HG03139 (cell line): ENCODE results near the gene C12orf42.
"Not testable (repeated sequence)": the region's sequence is repeated elsewhere in the genome, so short reads cannot be mapped to it uniquely, and the experiment has no call there.

Experiments used
- ATAC-seq: cut with Tn5 transposase; IDR thresholded peaks from one replicate; pipeline ENCODE4 v1.9.1; 2021; ENCODE audit not compliant: unreplicated experiment

C12orf42 gene

GRCh38 chr12:103425674-103426073 is 70.1 kb downstream of the C12orf42 start:
- ATAC-seq: not testable (repeated sequence)

DNA sequence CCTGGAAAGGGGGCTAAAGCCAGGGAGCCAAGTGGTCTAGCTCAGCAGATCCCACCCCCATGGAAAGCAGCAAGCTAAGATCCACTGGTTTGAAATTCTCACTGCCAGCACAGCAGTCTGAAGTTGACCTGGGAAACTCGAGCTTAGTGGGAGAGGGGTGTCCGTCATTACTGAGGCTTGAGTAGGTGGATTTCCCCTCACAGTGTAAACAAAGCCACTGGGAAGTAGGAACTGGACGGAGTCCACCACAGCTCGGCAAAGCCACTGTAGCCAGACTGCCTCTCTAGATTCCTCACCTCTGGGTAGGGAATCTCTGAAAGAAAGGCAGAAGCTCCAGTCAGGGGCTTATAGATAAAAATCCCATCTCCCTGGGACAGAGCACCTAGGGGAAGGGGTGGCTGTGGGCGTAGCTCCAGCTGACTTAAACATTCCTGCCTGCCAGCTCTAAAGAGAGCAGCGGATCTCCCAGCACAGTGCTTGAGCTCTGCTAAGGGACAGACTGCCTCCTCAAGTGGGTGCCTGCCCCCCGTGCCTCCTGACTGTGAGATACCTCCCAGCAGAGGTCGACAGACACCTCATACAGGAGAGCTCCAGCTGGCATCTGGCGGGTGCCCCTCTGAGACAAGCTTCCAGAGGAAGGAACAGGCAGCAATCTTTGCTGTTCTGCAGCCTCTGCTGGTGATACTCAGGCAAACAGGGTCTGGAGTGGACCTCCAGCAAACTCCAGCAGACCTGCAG is 70.8 kb downstream of the C12orf42 start:
- not testable (repeated sequence) for ATAC-seq

DNA sequence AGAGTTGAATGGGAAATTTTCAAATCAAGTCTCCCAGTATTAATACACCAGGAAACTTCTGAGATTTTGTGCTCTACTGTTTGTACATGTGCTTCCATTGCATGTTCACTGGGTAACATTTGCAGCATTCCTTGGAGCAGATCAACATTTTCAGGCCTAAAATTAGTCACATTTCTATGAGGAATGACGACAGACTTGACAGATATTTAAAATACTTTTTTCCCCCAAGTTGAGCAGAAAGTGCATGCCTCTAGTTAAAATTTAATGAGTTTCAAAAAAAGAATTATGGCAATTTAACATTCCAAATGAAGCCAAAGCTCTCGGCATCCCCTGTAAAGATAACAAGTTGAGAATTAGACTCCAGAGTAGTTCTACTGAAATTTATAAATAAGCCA is 72.3 kb downstream of the C12orf42 start:
- no peak for ATAC-seq

DNA sequence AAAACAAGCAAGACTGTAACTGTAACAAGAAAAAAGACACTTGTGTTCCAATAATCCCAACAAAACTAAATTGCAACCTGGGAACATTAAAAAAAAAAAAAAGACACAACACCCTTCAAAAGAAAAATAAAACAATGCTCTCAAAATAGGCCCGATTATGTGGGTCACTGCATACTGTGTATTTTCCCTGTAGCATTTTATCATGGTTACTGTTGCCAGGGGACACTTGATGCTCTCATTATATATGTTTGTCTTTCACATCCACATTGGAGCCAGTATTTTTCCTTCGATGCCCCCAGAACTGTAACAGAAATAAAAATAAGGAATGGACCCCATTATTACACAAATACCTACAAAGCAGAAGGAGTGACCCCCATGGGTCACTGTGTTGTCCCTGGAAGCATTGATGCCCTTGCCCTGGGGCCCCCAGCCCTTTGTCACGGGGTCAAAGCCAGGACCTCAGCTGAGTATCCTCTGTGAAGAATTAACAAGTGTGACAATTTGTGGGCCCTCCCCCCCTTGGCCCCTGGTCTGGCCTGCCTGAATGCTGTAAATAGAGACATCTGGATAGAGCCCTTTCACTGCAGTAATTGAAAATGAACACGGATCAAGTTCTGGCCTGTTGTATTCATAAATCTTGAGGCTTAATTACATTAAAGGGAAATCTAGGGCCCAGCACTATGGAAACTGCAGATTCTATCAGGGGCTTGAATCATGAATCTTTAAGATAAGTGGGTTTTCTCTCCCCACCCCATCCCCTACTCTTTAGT is 72.8 kb downstream of the C12orf42 start:
- ATAC-seq: no peak

GRCh38 chr12:103422328-103422727 is 73.4 kb downstream of the C12orf42 start:
- ATAC-seq: no peak

DNA sequence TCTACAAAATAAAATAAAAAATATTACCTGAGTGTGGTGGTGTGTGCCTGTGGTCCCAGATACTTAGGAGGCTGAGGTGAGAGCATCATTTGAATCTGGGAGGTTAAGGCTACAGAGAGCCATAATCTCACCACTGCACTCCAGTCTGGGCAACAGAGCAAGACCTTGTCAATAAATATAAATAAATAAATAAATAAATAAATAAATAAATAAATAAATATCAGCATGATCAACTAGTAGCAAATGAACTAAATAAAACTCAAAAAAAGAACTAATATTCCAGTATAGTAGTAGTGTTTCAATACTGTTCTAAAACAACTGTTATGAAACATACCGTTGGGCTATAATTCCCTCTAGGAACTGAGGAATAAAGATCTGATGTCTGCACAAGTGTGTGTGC is 74.4 kb downstream of the C12orf42 start:
- ATAC-seq: no peak

DNA sequence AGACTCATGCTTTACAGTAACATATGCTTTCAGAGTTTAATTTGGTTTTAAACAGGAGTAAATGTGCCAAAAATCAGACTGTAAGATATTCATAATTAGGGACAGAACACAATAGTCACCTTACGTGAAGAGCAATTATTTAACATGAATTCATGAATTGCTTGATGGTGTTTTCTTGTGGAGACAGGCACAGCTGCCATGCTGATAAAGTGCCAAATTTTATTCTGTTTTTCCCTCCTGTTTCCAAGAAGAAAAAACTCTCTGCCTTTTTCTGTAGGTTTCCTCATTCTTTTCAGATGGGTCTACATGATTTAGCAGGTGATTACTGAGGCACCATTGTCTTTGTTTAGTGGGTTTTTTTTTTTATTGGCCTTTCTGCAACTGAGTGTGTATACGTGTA is 80.1 kb downstream of the C12orf42 start:
- no peak for ATAC-seq

DNA sequence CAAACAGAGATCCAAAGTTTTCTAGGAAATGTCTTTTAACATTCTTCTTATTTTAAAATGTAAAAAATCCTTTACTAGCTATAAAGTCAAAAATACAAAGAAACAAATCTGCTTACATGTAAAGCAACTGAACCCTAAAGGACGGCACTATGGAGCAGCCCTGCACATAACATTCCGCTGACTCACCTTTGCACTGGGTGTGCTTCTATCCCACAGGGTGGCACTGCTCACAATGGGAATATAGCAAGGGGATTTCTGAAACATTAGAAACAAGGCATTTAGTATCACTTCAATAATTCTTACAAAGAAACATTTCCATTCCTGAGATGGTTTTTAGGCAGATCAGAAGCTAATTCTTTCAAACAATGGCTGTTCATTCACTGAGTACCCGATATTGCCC is 94.3 kb downstream of the C12orf42 start:
- ATAC-seq: no peak

DNA sequence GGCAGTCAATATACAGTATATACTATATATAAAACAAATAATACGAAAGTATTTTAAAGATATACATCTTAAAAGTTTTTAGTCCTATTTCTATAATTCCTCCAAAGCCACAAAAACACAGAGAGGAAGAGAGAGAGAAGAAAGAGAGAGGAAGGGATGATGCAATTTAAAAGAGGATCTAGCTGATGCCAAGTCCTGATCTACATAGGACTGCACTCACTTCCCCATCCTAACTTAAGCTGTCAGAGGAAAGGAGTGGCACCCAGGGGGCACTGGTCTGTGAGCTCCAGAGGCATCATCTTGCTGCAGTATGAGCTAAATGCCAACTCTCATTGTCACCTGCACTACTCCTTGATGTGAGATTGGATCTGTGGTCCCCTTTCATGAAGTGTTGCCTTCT is 95.8 kb downstream of the C12orf42 start:
- ATAC-seq: no peak

DNA sequence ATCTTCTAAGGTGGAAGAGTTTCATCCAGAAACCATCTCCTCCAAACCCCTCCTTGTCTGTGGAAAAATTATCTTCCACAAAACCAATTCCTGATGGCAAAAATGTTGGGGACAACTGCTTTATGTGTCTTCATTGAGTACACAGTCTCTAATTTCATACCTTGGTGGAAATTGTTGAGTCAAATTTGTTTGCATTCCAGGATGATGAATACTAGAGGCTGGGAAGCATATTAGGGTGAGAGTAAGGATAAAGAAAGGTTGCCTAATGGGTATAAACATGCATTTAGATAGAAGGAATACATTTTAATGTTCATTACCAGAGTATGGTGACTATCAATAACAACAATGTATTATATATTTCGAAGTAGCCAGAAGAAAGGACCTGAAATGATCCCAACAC is 98.2 kb downstream of the C12orf42 start:
- ATAC-seq: no peak

DNA sequence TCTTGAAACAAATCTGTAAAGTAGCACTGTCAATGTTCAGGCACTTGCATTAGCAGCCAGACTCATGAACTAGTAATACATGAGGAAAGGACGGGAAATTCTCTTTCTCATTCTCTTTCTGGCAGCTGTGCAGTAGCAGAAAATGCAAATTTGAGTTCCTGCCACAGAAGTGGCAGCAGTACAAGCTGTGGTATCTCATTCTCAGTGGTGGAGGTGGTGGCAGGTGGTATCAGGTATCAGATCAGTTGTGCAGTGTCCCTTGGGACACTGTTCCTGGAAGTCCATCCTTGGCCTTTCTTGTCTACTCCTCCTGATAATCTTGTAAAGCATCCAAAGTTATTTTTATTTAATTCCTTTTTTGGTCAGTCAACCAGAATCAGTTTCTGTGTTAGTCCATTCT is 103.0 kb downstream of the C12orf42 start:
- ATAC-seq: peak; percentile 95

DNA sequence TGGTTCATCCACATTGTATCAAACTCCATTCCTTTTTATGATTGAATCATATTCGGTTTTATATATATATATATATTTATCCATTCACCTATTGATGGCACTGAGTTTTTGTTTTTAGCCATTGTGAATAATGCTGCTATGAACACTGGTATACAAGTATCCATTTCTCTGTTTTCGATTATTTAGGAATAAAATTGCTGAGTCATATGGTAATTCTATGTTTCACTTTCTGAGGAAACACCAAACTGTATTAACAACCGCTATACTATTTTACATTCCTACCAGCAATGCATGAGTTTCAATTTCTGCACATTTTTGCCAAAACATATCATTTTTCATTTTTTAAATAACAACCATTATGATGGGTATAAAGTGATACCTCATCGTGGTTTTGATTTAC is 104.7 kb downstream of the C12orf42 start:
- ATAC-seq: no peak

DNA sequence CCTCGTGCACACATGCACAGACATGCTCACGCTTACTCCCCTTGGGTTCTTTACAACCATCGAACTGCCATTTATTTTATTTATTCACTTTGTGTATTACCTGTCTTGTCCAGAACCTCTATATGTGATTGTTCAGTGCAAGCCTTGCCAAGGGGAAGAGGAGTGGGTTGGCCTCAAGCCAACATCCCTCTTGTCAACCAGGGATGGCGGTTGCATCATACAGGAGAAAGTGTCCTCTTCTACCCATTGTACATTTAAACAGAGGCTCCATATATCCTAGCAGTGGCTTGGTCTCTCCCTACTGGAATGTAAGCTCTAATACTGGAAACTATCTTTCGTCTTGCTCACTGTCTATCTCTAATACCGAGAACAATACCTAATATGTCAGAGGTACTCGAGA is 108.4 kb downstream of the C12orf42 start:
- no peak for ATAC-seq

DNA sequence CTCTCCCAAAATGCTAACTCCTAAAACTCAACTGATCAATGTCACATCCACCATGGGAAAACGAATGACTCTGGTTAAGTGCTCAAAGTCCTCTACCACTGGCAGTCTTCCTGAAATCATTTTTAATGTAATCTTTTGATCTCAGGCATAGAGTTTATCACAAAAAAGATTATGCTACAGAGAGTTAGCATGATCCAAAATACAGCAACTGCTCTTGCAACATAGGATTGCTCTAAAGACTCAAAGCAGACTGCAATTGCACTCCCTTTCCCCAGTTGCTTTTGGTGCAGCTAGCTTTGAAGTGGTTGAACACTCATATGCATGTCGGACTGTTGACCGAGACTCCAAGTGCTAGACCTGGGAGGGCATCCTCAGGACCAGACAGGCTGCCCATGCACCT is 109.3 kb downstream of the C12orf42 start:
- no peak for ATAC-seq

DNA sequence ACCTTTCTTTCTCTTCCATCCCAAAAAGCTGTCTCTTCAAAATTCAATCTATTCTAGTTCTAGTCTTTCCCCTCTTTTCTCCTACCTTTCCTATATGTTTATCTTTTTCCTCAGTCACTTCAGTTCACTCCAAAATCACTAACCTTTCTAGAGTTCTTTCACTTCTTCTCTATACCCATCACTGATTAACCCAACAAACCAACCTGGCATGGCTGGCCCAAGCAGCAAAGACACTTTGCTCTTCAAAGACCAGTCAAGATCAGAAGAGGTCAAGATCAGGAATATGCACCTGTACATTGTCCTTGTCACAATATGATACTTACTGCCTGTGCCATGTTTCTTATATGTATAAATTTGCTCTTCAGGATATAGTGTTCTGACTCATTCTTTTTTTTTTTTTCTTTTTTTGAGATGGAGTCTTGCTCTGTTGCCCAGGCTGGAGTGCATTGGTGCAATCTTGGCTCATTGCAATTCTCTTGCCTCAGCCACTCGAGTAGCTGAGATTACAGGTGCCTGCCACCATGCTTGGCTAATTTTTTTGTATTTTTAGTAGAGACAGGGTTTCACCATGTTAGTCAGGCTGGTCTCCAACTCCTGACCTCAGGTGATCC is 112.9 kb downstream of the C12orf42 start:
- no peak for ATAC-seq

DNA sequence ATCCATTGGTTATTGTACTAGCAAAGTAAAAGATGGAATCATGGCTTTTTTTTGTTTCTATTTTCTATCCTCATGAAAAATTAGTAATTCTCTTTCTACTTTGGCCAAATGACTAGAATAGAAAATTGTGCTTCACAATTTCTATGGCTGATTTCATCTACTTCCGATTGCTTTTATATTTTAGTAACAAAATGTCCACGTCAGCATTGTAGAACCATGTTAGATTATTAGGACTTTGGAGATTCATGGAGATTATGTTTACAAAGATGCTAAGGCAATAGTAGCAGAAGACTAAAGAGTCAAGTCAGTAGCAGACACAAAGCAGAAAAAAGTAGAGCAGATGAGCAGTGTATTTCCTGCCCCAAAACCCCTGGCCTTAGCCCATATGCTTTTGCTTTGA is 113.6 kb downstream of the C12orf42 start:
- no peak for ATAC-seq

- no peak for ATAC-seq
Measured at GRCh38 chr12:103379670-103380069, 116.1 kb downstream of the C12orf42 start.

DNA sequence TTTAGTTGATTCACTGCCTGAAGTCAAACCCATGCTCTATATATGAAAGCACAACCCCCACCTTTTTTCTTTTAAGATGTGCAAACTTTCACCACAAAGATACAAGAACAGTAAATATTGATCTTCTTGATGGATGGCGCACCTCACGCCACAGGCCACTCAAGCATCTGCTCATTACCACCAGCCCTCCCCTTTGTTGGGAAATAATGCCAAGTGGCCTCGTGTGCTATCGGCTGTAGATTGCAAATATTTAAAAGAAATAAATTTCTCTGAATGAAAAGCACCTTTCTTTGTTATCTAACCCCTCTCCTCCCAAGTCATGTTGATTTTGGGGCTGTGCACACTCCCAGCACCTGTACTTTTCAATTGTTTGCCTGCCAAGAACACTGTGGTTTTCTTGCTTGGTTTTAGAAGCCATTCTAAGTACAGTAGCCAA is 122.7 kb downstream of the C12orf42 start:
- ATAC-seq: no peak

DNA sequence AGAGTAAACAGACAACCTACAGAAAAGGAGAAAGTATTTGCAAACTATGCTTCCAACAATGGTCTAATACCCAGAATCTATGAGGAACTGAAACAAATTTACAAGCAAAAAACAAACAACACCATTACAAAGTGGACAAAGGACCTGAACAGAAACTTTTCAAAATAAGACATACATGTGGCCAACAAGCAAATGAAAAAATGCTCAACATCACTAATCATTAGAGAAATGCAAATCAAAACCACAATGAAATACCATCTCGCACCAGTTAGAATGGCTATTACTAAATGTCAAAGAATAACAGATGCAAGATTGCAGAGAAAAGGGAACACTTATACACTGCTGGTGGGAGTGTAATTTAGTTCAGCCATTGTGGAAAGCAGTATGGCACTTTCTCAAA is 125.8 kb downstream of the C12orf42 start:
- ATAC-seq: peak; percentile 68

GRCh38 chr12:103368167-103368566 is 127.6 kb downstream of the C12orf42 start:
- no peak for ATAC-seq

- no peak for ATAC-seq
Measured at GRCh38 chr12:103354403-103354802, 141.4 kb downstream of the C12orf42 start.

DNA sequence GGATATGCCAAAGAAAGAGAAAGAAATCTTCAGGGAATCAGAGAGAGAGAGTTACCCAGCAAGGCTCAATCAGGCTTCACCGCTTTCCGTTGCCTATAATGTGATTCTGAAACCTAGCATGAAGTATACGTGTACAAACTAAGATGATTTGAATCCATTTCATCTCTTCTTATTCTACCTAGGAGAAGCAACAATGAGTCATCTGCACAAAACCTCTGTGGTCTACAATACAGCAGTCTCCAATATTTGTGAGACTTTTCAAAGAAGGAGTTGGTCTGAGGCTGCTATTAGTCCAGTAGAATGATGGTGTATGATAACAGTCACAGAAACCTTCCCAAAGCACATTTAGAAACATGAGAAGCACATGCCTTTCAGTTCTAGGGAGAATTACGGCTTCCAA is 141.9 kb downstream of the C12orf42 start:
- no peak for ATAC-seq
